Tibial artery (tissue), 4 donors: ENCODE measurements around the gene MYO1G.

Experiments used
- DNase-seq, 2 donors: peaks; one replicate each; pipeline ENCODE4 v3.0.0-alpha.2; 2019
- H3K27ac ChIP-seq, 2 donors: fragments of 200-600 bp; sonication (generic) in 1 of 2; 1 replicate in 1 of 2; 2 replicates in 1 of 2; pipeline ENCODE4 v1.5.1; 2018 to 2019; ENCODE audit warnings: mild to moderate bottlenecking in 1 of 2
- H3K27me3 ChIP-seq, 2 donors: fragments of 200-600 bp; sonication (generic) in 1 of 2; one replicate each; pipeline versions ENCODE4 v1.5.1 to v1.6.0; 2016 to 2019
- H3K36me3 ChIP-seq, 3 donors: fragments of 200-600 bp; sonication (generic) in 2 of 3; one replicate each; pipeline ENCODE4 v1.5.1; 2016 to 2019; ENCODE audit warnings: mild to moderate bottlenecking in 2 of 3
- H3K4me1 ChIP-seq, 4 donors: fragments of 200-600 bp; sonication (generic) in 2 of 4; 1 replicate in 3 of 4; 2 replicates in 1 of 4; pipeline ENCODE4 v1.5.1; 2016 to 2019
- H3K4me3 ChIP-seq, 2 donors: fragments of 200-600 bp; sonication (generic) in 1 of 2; 1 replicate in 1 of 2; 2 replicates in 1 of 2; pipeline ENCODE4 v1.5.1; 2018 to 2019; ENCODE audit warnings: mild to moderate bottlenecking in 2 of 2
- H3K9me3 ChIP-seq, 3 donors: fragments of 200-600 bp; sonication (generic) in 1 of 3; one replicate each; pipeline ENCODE4 v1.5.1; 2016 to 2019
- CTCF ChIP-seq, 2 experiments: fragments of 200-600 bp in 1 of 2; fragments of 450-650 bp in 1 of 2; IDR thresholded peaks; one replicate each; pipeline ENCODE4 v1.5.1; 2017 to 2019; ENCODE audit warnings: antibody characterized with exemption in 2 of 2, mild to moderate bottlenecking in 1 of 2, moderate library complexity in 1 of 2
- intact Hi-C: fragments of 100-400 bp; cut with DNase I; formaldehyde crosslinking; loops from one replicate; pipeline ENCODE4 v1.15.0; 2023; ENCODE audit warnings: low total_unique reads

MYO1G gene

DNA sequence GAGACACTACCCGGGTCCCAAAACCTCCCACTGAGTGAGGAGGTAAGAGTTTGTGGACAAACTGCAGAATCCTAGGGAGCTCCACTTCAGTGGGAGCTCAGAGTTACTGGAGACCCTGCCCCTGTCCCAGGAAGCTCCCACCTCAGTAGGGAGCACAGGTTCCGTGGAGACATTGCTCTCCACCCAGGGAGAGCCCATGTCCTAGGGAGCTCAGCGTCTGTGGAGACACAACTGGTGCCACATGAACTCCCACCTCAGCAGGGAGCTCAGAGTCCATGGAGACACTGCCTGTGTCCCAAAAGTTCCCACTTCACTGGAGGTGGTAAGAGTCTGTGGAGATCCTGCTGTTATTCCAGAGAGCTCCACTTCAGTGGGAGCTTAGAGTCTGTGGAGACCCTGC lies 6.3 kb downstream of the MYO1G start:
- intact Hi-C loops: no loop called here
- Histone ChIP-seq H3K27ac (no peak overlapping the region), H3K4me3 (no peak overlapping the region), H3K27me3 (no peaks in the 10 kb centered on the region), H3K36me3 (peaks cover 0 to 26% (median 0%) of the 10 kb centered on the region in 3 donors), H3K9me3 (no peaks in the 10 kb centered on the region), H3K4me1 (no peaks in the 10 kb centered on the region)
- TF ChIP-seq CTCF (IDR thresholded peaks at IDR 0.05): no peak
- no peak for DNase-seq

- Histone ChIP-seq H3K9me3 (no peaks in the 10 kb centered on the region), H3K4me3 (no peak overlapping the region), H3K27ac (no peak overlapping the region), H3K4me1 (no peaks in the 10 kb centered on the region), H3K36me3 (peaks cover 0 to 22% (median 0%) of the 10 kb centered on the region in 3 donors), H3K27me3 (no peaks in the 10 kb centered on the region)
- TF ChIP-seq CTCF (IDR thresholded peaks at IDR 0.05): no peak
- intact Hi-C loops: no loop called here
- DNase-seq: peak in 1 of 2 donors; percentile 54
Measured at GRCh38 chr7:44971902-44972441, 6.8 kb downstream of the MYO1G start.

DNA sequence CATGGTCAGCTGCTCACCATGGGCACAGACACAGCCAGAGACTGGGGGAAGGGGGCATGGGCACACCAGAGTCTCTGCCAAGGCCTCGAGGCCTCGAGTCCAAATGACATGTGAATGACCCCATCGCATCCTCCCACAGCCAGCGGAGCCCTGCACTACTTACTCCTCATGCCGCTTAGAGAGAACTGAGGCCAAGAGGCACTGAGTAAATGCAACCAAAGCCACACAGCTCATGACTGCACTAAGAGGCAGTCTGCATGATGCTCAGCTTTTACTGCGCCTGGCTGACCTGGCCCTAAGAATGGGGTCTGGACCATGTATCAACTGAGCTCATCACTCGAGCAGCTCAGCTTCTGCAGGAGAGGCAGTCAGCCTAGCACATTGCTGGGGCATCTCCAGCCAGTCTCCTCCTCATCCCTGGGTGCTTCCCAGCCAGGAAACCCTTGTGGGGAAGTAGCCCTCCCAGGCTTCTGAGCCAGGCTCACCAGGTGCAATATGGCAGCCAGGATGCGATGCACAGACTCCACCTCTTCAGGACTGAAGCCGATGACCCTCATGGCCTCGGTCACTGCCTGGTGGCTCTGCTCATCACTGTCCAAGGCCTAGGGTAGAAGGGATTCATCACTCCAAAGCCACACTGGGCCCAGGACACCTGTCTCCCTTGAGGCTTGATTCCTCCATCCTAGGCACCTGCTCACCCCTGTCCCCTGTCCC lies 7.5 kb downstream of the MYO1G start:
- Histone ChIP-seq H3K27me3 (peaks cover 0 to 2% of the 10 kb centered on the region in 2 donors), H3K4me3 (no peak overlapping the region), H3K9me3 (no peaks in the 10 kb centered on the region), H3K36me3 (peaks cover 0 to 20% (median 0%) of the 10 kb centered on the region in 3 donors), H3K27ac (no peak overlapping the region), H3K4me1 (no peaks in the 10 kb centered on the region)
- TF ChIP-seq CTCF (IDR thresholded peaks at IDR 0.05): no peak
- intact Hi-C loops: no loop called here
- DNase-seq: peak in 1 of 2 donors; percentile 37

DNA sequence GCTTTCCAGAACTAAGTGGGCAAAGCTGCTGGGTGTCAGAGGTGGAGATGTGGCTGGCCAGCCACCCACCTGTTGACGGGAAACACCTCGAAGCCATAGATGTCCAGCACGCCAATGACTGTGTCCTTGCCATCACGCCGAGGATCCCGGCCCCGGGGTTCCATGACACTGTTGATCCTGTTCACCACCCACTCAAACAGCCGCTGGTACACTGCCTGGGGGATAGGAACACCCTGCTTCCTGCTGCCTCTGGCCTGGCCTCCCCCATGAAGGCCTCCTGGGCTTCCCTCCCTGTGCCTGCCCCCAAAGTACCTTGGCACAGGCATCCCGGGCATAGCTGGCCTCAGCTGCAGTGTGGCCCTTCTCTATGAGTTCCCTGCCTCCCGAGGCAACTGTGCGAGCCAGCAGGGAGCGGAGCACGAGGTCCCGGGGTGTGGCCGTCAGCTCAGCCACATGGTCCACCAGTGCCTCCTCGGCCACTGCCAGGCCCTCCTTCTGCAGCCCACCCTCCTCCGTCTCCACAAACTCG lies 8.2 kb downstream of the MYO1G start:
- Histone ChIP-seq H3K4me1 (no peaks in the 10 kb centered on the region), H3K36me3 (peaks cover 0 to 12% (median 0%) of the 10 kb centered on the region in 3 donors), H3K27ac (no peak overlapping the region), H3K27me3 (peaks cover 0 to 9% of the 10 kb centered on the region in 2 donors), H3K4me3 (no peak overlapping the region), H3K9me3 (no peaks in the 10 kb centered on the region)
- no peak for TF ChIP-seq CTCF (IDR thresholded peaks at IDR 0.05)
- DNase-seq: peak in 1 of 2 donors; percentile 53
- intact Hi-C loops: no loop called here

DNA sequence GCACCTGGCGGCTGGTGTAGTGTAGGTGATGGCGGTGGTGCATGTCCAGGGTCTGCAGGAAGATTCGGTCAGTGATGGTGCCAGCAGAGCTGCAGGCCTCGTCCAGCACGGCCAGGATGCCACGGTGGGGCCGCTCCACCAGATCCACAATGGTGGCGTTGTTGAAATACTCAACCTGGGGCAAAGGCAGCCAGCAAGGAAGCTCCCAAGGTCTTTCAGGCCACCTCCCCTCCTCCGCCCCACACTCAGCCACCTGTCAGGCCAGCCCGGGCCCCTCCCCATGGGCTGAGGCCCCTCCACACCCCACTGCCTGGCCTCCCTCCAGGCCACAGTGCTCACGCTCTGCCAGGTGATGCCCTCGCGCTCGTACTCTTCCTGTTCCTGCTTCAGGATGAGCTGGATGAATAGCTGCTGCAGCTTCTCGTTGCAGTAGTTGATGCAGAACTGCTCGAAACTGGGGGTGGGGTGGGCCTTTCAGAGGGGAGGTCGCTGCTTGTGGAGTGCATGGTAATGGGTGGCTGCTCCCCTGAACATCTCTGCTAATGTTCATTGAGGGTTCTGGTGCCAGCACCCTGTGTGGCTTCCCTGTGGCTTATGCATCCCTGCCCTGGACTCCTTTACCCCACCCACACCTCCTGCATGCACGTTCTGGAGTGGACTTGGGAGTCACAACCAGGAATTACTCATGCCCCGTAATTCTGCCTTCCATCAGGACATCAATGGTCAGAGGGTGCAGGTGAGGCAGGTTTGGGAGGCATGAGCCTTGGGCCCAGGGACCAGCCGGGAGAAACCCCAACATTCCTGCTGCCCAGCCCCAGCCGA lies 8.9 kb downstream of the MYO1G start:
- H3K36me3 ChIP-seq: peaks cover 0 to 6% (median 0%) of the 10 kb centered on the region in 3 donors

More for the DNA sequence above, 8.9 kb downstream of the MYO1G start:
- peak in 1 of 2 donors; percentile 55 for DNase-seq
- no peak overlapping the region for H3K27ac ChIP-seq
- no peak for TF ChIP-seq CTCF (IDR thresholded peaks at IDR 0.05)
- H3K4me1 ChIP-seq: no peaks in the 10 kb centered on the region
- no peaks in the 10 kb centered on the region for H3K9me3 ChIP-seq
- intact Hi-C loops: loop anchor here (10.0 kb wide), 1 partner anchor 165 kb away; no protein-coding TSS in a partner anchor
- H3K4me3 ChIP-seq: no peak overlapping the region
- peaks cover 0 to 15% of the 10 kb centered on the region in 2 donors for H3K27me3 ChIP-seq
